Measurements from ENCODE around the gene SDF4. TPM values are rescaled to one million over a fixed set of nuclear protein-coding genes. Genes with fewer than 3 reads are reported as not detected.

SDF4 gene
- total and polyA plus RNA-seq, 2 donors (not counting 1 experiment from before 2014, with no cell fraction given), result 100 to 143 TPM

GRCh38 chr1:1179983-1180861, 51.6 kb downstream of the SDF4 start:
- Histone ChIP-seq H3K9me3 (ENCODE audit: control extremely low read depth in 1 of 3, control insufficient read depth in 2 of 3, insufficient read depth in 1 of 3, low read length in 2 of 3) (peaks cover 0 to 16% (median 0%) of the 10 kb centered on the region in 3 donors), H3K4me3 (ENCODE audit: control extremely low read depth in 1 of 5, extremely low read depth in 1 of 5, insufficient read depth in 1 of 5, low read depth in 2 of 5, low read length in 4 of 5) (no peak overlapping the region), H4K20me1 (ENCODE audit: control insufficient read depth, insufficient read depth, low read length, poor library complexity, severe bottlenecking) (no peaks in the 10 kb centered on the region), H3K9ac (ENCODE audit: low read length) (no peak overlapping the region), H3K27ac (ENCODE audit: low read length in 2 of 2) (no peak overlapping the region), H2AFZ (ENCODE audit: insufficient read depth, low read depth, low read length, poor library complexity, severe bottlenecking) (no peak overlapping the region), H3K4me2 (replicated peaks; ENCODE audit: low read depth, low read length, poor library complexity, severe bottlenecking) (no peak overlapping the region), H3K4me1 (ENCODE audit: control insufficient read depth in 2 of 2, insufficient read depth in 2 of 2, low read length in 2 of 2) (peaks cover 13 to 24% of the 10 kb centered on the region in 2 donors), H3K27me3 (replicated peaks in 1 of 4; ENCODE audit: control extremely low read depth in 1 of 4, control insufficient read depth in 3 of 4, insufficient read depth in 4 of 4, low read length in 3 of 4) (peaks cover 0 to 62% (median 19%) of the 10 kb centered on the region in 4 experiments), H3K79me2 (ENCODE audit: control insufficient read depth, insufficient read depth, low read length) (no peaks in the 10 kb centered on the region), H3K36me3 (replicated peaks in 1 of 2; ENCODE audit: control extremely low read depth in 1 of 2, control insufficient read depth in 1 of 2, extremely low read depth in 1 of 2, insufficient read depth in 2 of 2, low read length in 1 of 2) (no peaks in the 10 kb centered on the region)
- ATAC-seq (ENCODE audit: low read depth) (no peak), DNase-seq (no peak)
- Mint-ChIP-seq H3K27ac (no peak overlapping the region), H3K9me3 (ENCODE audit: insufficient read depth) (no peaks in the 10 kb centered on the region), H3K27me3 (peaks cover 20% of the 10 kb centered on the region), H3K4me3 (no peak overlapping the region), H3K4me1 (peaks cover 27% of the 10 kb centered on the region)
- ChIA-PET POLR2A (interaction anchor here (0.6 to 0.9 kb wide), 2 partner anchors 9 to 28 kb away, joined by 4 to 7 read pairs; no protein-coding TSS in a partner anchor), CTCF (no interaction called here)
- intact Hi-C loops (cut with micrococcal nuclease), result no loop called here
- TF ChIP-seq EZH2 (IDR thresholded peaks at IDR 0.05; ENCODE audit: borderline replicate concordance, insufficient read depth, low read depth, low read length, poor library complexity, severe bottlenecking) (no peak), CTCF (IDR thresholded peaks at IDR 0.05) (no peak)
- WGBS (ENCODE audit: insufficient coverage), result 92% methylated on average over 38 of the region's 51 CpGs

All from B cell (primary cell).